Activated naive CD8-positive, alpha-beta T cell treated with anti-CD3 and anti-CD28 coated beads for 36 hours (primary cell): ENCODE measurements around the gene CANT1. TPM values are rescaled to one million over a fixed set of nuclear protein-coding genes. Genes with fewer than 3 reads are reported as not detected.

ENCODE experiments used
- DNase-seq: peaks from one replicate; pipeline ENCODE4 v3.0.0; 2021
- H3K27ac Mint-ChIP-seq: one replicate; pipeline ENCODE4 v1.8.0; 2022; ENCODE audit warnings: mild to moderate bottlenecking, moderate library complexity, mixed read lengths
- H3K27me3 Mint-ChIP-seq: one replicate; pipeline ENCODE4 v1.8.0; 2022; ENCODE audit warnings: mild to moderate bottlenecking, mixed read lengths
- H3K36me3 Mint-ChIP-seq: one replicate; pipeline ENCODE4 v1.8.0; 2021; ENCODE audit warnings: mild to moderate bottlenecking, mixed read lengths
- H3K4me1 Mint-ChIP-seq: one replicate; pipeline ENCODE4 v1.8.0; 2021; ENCODE audit warnings: mixed read lengths
- H3K4me3 Mint-ChIP-seq: one replicate; pipeline ENCODE4 v1.8.0; 2022; ENCODE audit warnings: mild to moderate bottlenecking, moderate library complexity, mixed read lengths
- H3K9me3 Mint-ChIP-seq: one replicate; pipeline ENCODE4 v1.8.0; 2022; ENCODE audit warnings: mixed read lengths
- total RNA-seq, 2 experiments: library from RNA; stranded (reverse); gene quantifications; one replicate each; pipeline ENCODE4 v1.2.3, GENCODE V29; 2021

Gene CANT1
- total RNA-seq, 2 experiments from 2014 or later = 39.3 to 43.1 TPM

- H3K36me3 Mint-ChIP-seq = no peaks in the 10 kb centered on the region
- H3K27ac Mint-ChIP-seq = no peak overlapping the region
- H3K27me3 Mint-ChIP-seq = no peaks in the 10 kb centered on the region
- peaks cover 3% of the 10 kb centered on the region for H3K9me3 Mint-ChIP-seq
- no peak overlapping the region for H3K4me3 Mint-ChIP-seq
- no peak for DNase-seq
- H3K4me1 Mint-ChIP-seq = no peaks in the 10 kb centered on the region
These were observed 64.6 kb downstream of the CANT1 start for GRCh38 chr17:78944956-78945355.

GRCh38 chr17:78944026-78944425 is 65.5 kb downstream of the CANT1 start:
- H3K4me3 Mint-ChIP-seq = no peak overlapping the region
- no peaks in the 10 kb centered on the region for H3K4me1 Mint-ChIP-seq
- no peaks in the 10 kb centered on the region for H3K27me3 Mint-ChIP-seq
- no peak overlapping the region for H3K27ac Mint-ChIP-seq
- H3K9me3 Mint-ChIP-seq = no peaks in the 10 kb centered on the region
- no peaks in the 10 kb centered on the region for H3K36me3 Mint-ChIP-seq
- DNase-seq = no peak

Other genes with a start within 250 kb of the CANT1 start
- gene CYTH1, start 227.5 kb downstream of the CANT1 start, total RNA-seq = 10 to 100 TPM; 88.9 to 89.6 TPM
- gene USP36, start 168.9 kb downstream of the CANT1 start, total RNA-seq = 100 to 1,000 TPM; 126 to 128 TPM
- gene CEP295NL, start 106.6 kb downstream of the CANT1 start, total RNA-seq = under 1 TPM in 1 of 2 experiments, not detected in 1; 0.19 TPM
- gene TIMP2, start 84.4 kb downstream of the CANT1 start, total RNA-seq = 1 to 10 TPM; 1.2 to 1.3 TPM
- 10 to 100 TPM; 86.8 to 89.7 TPM for gene LGALS3BP, start 29.8 kb downstream of the CANT1 start, total RNA-seq
- gene C1QTNF1, start 14.4 kb upstream of the CANT1 start, total RNA-seq = under 1 TPM; 0.12 to 0.14 TPM
- 10 to 100 TPM; 23.4 to 26.3 TPM for gene ENGASE, start 65.1 kb upstream of the CANT1 start, total RNA-seq